Measurements from ENCODE around the gene TIMM29.
"Not testable (repeated sequence)": the region's sequence is repeated elsewhere in the genome, so short reads cannot be mapped to it uniquely, and the experiment has no call there.

The TIMM29 gene

GRCh38 chr19:10952809-10953208 lies 24.2 kb downstream of the TIMM29 start:
- no peak overlapping the region for H3K4ac ChIP-seq (ENCODE audit: low read depth, low read length)
- H3K18ac ChIP-seq (ENCODE audit: low read length), result no peak overlapping the region
- no peak overlapping the region for H3K4me2 ChIP-seq (ENCODE audit: low read length)
- no peak overlapping the region for H3K23ac ChIP-seq (ENCODE audit: low read length)
- H3K14ac ChIP-seq (ENCODE audit: low read length), result no peak overlapping the region
- WGBS (ENCODE audit: extremely low coverage, insufficient coverage, insufficient read length), result no CpG with 5 or more reads among the region's 6 CpGs
- no peaks in the 10 kb centered on the region for H3K79me1 ChIP-seq (ENCODE audit: low read length)
- H4K8ac ChIP-seq (ENCODE audit: low read depth, low read length), result no peak overlapping the region
- H3K27me3 ChIP-seq (ENCODE audit: insufficient read depth, low read length), result no peaks in the 10 kb centered on the region
- no peak overlapping the region for H3K4me3 ChIP-seq (ENCODE audit: low read depth, low read length)
- H3K79me2 ChIP-seq (ENCODE audit: control insufficient read depth, insufficient read depth, low read length, poor library complexity), result no peaks in the 10 kb centered on the region
- peaks cover 3 to 4% of the 10 kb centered on the region in 2 experiments for H3K4me1 ChIP-seq (ENCODE audit: control insufficient read depth in 1 of 2, insufficient read depth in 2 of 2, low read length in 2 of 2)
- no peak overlapping the region for H2AK5ac ChIP-seq (ENCODE audit: low read length)
- no peak overlapping the region for H4K12ac ChIP-seq (ENCODE audit: low read depth, low read length)
- H2BK120ac ChIP-seq (ENCODE audit: insufficient read depth, low read length, poor library complexity), result no peak overlapping the region
- no peaks in the 10 kb centered on the region for H3K9me3 ChIP-seq (ENCODE audit: insufficient read depth, low read depth, low read length)
- H4K91ac ChIP-seq (ENCODE audit: low read depth, low read length), result no peak overlapping the region
- DNase-seq, result peak; percentile 84 to 85
- H3K27ac ChIP-seq (ENCODE audit: low read depth, low read length), result no peak overlapping the region
- no peak overlapping the region for H3K9ac ChIP-seq (ENCODE audit: low read length)
- no peak overlapping the region for H2BK5ac ChIP-seq (ENCODE audit: low read depth, low read length, poor library complexity)
- no peak overlapping the region for H2AFZ ChIP-seq (ENCODE audit: insufficient read depth, low read length, poor library complexity)
- no peak overlapping the region for H2BK12ac ChIP-seq (ENCODE audit: low read length)
- no peaks in the 10 kb centered on the region for H3K36me3 ChIP-seq (ENCODE audit: control insufficient read depth in 1 of 2, insufficient read depth in 2 of 2, low read length in 2 of 2)

- not testable (repeated sequence) for H3K18ac ChIP-seq (ENCODE audit: low read length); H3K27ac ChIP-seq (ENCODE audit: low read depth, low read length); H4K91ac ChIP-seq (ENCODE audit: low read depth, low read length); H3K14ac ChIP-seq (ENCODE audit: low read length); H3K9me3 ChIP-seq (ENCODE audit: insufficient read depth, low read depth, low read length); H3K23ac ChIP-seq (ENCODE audit: low read length); H3K9ac ChIP-seq (ENCODE audit: low read length); H2AFZ ChIP-seq (ENCODE audit: insufficient read depth, low read length, poor library complexity); H3K4me3 ChIP-seq (ENCODE audit: low read depth, low read length); H2BK5ac ChIP-seq (ENCODE audit: low read depth, low read length, poor library complexity); H4K8ac ChIP-seq (ENCODE audit: low read depth, low read length); H3K4me2 ChIP-seq (ENCODE audit: low read length); H2AK5ac ChIP-seq (ENCODE audit: low read length); H3K4ac ChIP-seq (ENCODE audit: low read depth, low read length); H2BK12ac ChIP-seq (ENCODE audit: low read length); H3K36me3 ChIP-seq (ENCODE audit: control insufficient read depth in 1 of 2, insufficient read depth in 2 of 2, low read length in 2 of 2); H3K27me3 ChIP-seq (ENCODE audit: insufficient read depth, low read length); H2BK120ac ChIP-seq (ENCODE audit: insufficient read depth, low read length, poor library complexity); DNase-seq; H4K12ac ChIP-seq (ENCODE audit: low read depth, low read length)
- peaks cover 29% of the 10 kb centered on the region for H3K79me2 ChIP-seq (ENCODE audit: control insufficient read depth, insufficient read depth, low read length, poor library complexity)
- no CpG with 5 or more reads among the region's 19 CpGs for WGBS (ENCODE audit: extremely low coverage, insufficient coverage, insufficient read length)
- H3K79me1 ChIP-seq (ENCODE audit: low read length), result peaks cover 10% of the 10 kb centered on the region
- H3K4me1 ChIP-seq (ENCODE audit: control insufficient read depth in 1 of 2, insufficient read depth in 2 of 2, low read length in 2 of 2), result peaks cover 11 to 13% of the 10 kb centered on the region in 2 experiments
Observed at GRCh38 chr19:10959277-10959968, 30.8 kb downstream of the TIMM29 start.

- no peaks in the 10 kb centered on the region for H3K27me3 ChIP-seq (ENCODE audit: insufficient read depth, low read length)
- H3K79me2 ChIP-seq (ENCODE audit: control insufficient read depth, insufficient read depth, low read length, poor library complexity), result peaks cover 33% of the 10 kb centered on the region
- peak within 1 kb of the TSS; percentile 91 for H3K4me3 ChIP-seq (ENCODE audit: low read depth, low read length)
Observed at GRCh38 chr19:10960314-10961072, 31.9 kb downstream of the TIMM29 start, which contains the start of gene SMARCA4. Gene SMARCA4, plus strand, starts transcription at chr19:10961030. Its CDS starts 23,122 bp downstream, at chr19:10984152.

GRCh38 chr19:10961073-10961860 lies 32.7 kb downstream of the TIMM29 start:
- Histone ChIP-seq H3K14ac (ENCODE audit: low read length) (peak overlapping the region; percentile 69), H3K9me3 (ENCODE audit: insufficient read depth, low read depth, low read length) (peaks cover 2% of the 10 kb centered on the region), H2BK12ac (ENCODE audit: low read length) (no peak overlapping the region), H3K4me3 (ENCODE audit: low read depth, low read length) (peak overlapping the region; percentile 91), H2AK5ac (ENCODE audit: low read length) (peak overlapping the region; percentile 59), H4K8ac (ENCODE audit: low read depth, low read length) (peak overlapping the region; percentile 68), H3K79me2 (ENCODE audit: control insufficient read depth, insufficient read depth, low read length, poor library complexity) (peaks cover 35% of the 10 kb centered on the region), H3K27me3 (ENCODE audit: insufficient read depth, low read length) (no peaks in the 10 kb centered on the region), H3K18ac (ENCODE audit: low read length) (peak overlapping the region; percentile 67), H4K91ac (ENCODE audit: low read depth, low read length) (peak overlapping the region; percentile 79), H3K23ac (ENCODE audit: low read length) (no peak overlapping the region), H4K12ac (ENCODE audit: low read depth, low read length) (peak overlapping the region; percentile 28), H2AFZ (ENCODE audit: insufficient read depth, low read length, poor library complexity) (peak overlapping the region; percentile 66), H3K4me1 (ENCODE audit: control insufficient read depth in 1 of 2, insufficient read depth in 2 of 2, low read length in 2 of 2) (peaks cover 11 to 13% of the 10 kb centered on the region in 2 experiments), H3K4ac (ENCODE audit: low read depth, low read length) (peak overlapping the region; percentile 73), H2BK120ac (ENCODE audit: insufficient read depth, low read length, poor library complexity) (peak overlapping the region; percentile 63), H2BK5ac (ENCODE audit: low read depth, low read length, poor library complexity) (peak overlapping the region; percentile 70), H3K36me3 (ENCODE audit: control insufficient read depth in 1 of 2, insufficient read depth in 2 of 2, low read length in 2 of 2) (peaks cover 3 to 6% of the 10 kb centered on the region in 2 experiments), H3K79me1 (ENCODE audit: low read length) (peaks cover 10% of the 10 kb centered on the region), H3K27ac (ENCODE audit: low read depth, low read length) (peak overlapping the region; percentile 93), H3K9ac (ENCODE audit: low read length) (peak overlapping the region; percentile 95), H3K4me2 (ENCODE audit: low read length) (peak overlapping the region; percentile 73)
- peak in 1 of 2 donors; percentile 31 for DNase-seq
- WGBS (ENCODE audit: extremely low coverage, insufficient coverage, insufficient read length), result no CpG with 5 or more reads among the region's 92 CpGs

More at GRCh38 chr19:10960314-10961072, 31.9 kb downstream of the TIMM29 start, which contains the start of gene SMARCA4:
- Histone ChIP-seq H2AK5ac (ENCODE audit: low read length) (peak within 1 kb of the TSS; percentile 59), H2AFZ (ENCODE audit: insufficient read depth, low read length, poor library complexity) (peak within 1 kb of the TSS; percentile 66), H3K9me3 (ENCODE audit: insufficient read depth, low read depth, low read length) (peaks cover 2% of the 10 kb centered on the region), H4K91ac (ENCODE audit: low read depth, low read length) (peak within 1 kb of the TSS; percentile 97), H3K18ac (ENCODE audit: low read length) (peak within 1 kb of the TSS; percentile 85), H2BK12ac (ENCODE audit: low read length) (no peak within 1 kb of the TSS), H3K79me1 (ENCODE audit: low read length) (peaks cover 10% of the 10 kb centered on the region), H3K36me3 (ENCODE audit: control insufficient read depth in 1 of 2, insufficient read depth in 2 of 2, low read length in 2 of 2) (peaks cover 3 to 6% of the 10 kb centered on the region in 2 experiments), H3K9ac (ENCODE audit: low read length) (peak within 1 kb of the TSS; percentile 95), H3K14ac (ENCODE audit: low read length) (peak within 1 kb of the TSS; percentile 95), H3K4ac (ENCODE audit: low read depth, low read length) (peak within 1 kb of the TSS; percentile 90), H3K27ac (ENCODE audit: low read depth, low read length) (peak within 1 kb of the TSS; percentile 93), H2BK5ac (ENCODE audit: low read depth, low read length, poor library complexity) (peak within 1 kb of the TSS; percentile 73), H3K23ac (ENCODE audit: low read length) (no peak within 1 kb of the TSS), H2BK120ac (ENCODE audit: insufficient read depth, low read length, poor library complexity) (peak within 1 kb of the TSS; percentile 87), H4K8ac (ENCODE audit: low read depth, low read length) (peak within 1 kb of the TSS; percentile 94), H4K12ac (ENCODE audit: low read depth, low read length) (peak within 1 kb of the TSS; percentile 96), H3K4me2 (ENCODE audit: low read length) (peak within 1 kb of the TSS; percentile 82), H3K4me1 (ENCODE audit: control insufficient read depth in 1 of 2, insufficient read depth in 2 of 2, low read length in 2 of 2) (peaks cover 11 to 13% of the 10 kb centered on the region in 2 experiments)
- peak; percentile 97 to 100 for DNase-seq
- WGBS (ENCODE audit: extremely low coverage, insufficient coverage, insufficient read length), result no CpG with 5 or more reads among the region's 100 CpGs

All from trophoblast cell (in vitro differentiated cells and primary cell).